ENCODE results near the gene CELF4. TPM values are rescaled to one million over a fixed set of nuclear protein-coding genes. Genes with fewer than 3 reads are reported as not detected.

Gene CELF4
- total RNA-seq, 3 donors from 2014 or later (not counting 1 experiment from before 2014, with no cell fraction given): not detected

GRCh38 chr18:37248281-37248680 lies 317.3 kb downstream of the CELF4 start:
- H3K4me1 ChIP-seq (ENCODE audit: control insufficient read depth, insufficient read depth, low read length): no peaks in the 10 kb centered on the region
- H3K9me3 ChIP-seq (ENCODE audit: control insufficient read depth, insufficient read depth, low read length): no peaks in the 10 kb centered on the region
- TF ChIP-seq CTCF (IDR thresholded peaks at IDR 0.05): no peak
- ATAC-seq (no peak), DNase-seq (no peak)
- H3K4me3 ChIP-seq (ENCODE audit: low read length): no peak overlapping the region
- Mint-ChIP-seq H3K4me1 (no peaks in the 10 kb centered on the region), H3K4me3 (no peak overlapping the region), H3K27me3 (ENCODE audit: low read depth in 2 of 2) (peaks cover 25 to 39% of the 10 kb centered on the region in 2 donors), H3K9me3 (peaks cover 2 to 4% of the 10 kb centered on the region in 2 donors), H3K27ac (no peak overlapping the region), H3K36me3 (peaks cover 5% of the 10 kb centered on the region)
- intact Hi-C loops (cut with micrococcal nuclease): no loop called here
- peaks cover 7% of the 10 kb centered on the region for H3K27me3 ChIP-seq (ENCODE audit: control insufficient read depth, insufficient read depth, low read length)
- no peak overlapping the region for H3K27ac ChIP-seq (ENCODE audit: low read length)
- no peaks in the 10 kb centered on the region for H3K36me3 ChIP-seq (ENCODE audit: control insufficient read depth, insufficient read depth, low read length)
- WGBS (ENCODE audit: insufficient coverage): 90% methylated on average over 5 of the region's 5 CpGs

GRCh38 chr18:37247497-37248161 lies 318.0 kb downstream of the CELF4 start:
- peaks cover 5% of the 10 kb centered on the region for H3K36me3 Mint-ChIP-seq
- peaks cover 2 to 4% of the 10 kb centered on the region in 2 donors for H3K9me3 Mint-ChIP-seq
- ATAC-seq (no peak), DNase-seq (no peak)
- H3K27ac Mint-ChIP-seq: no peak overlapping the region
- H3K27ac ChIP-seq (ENCODE audit: low read length): no peak overlapping the region
- intact Hi-C loops (cut with micrococcal nuclease): no loop called here
- H3K4me1 ChIP-seq (ENCODE audit: control insufficient read depth, insufficient read depth, low read length): no peaks in the 10 kb centered on the region
- H3K4me3 Mint-ChIP-seq: no peak overlapping the region
- peaks cover 7% of the 10 kb centered on the region for H3K27me3 ChIP-seq (ENCODE audit: control insufficient read depth, insufficient read depth, low read length)
- no peak overlapping the region for H3K4me3 ChIP-seq (ENCODE audit: low read length)
- WGBS (ENCODE audit: insufficient coverage): 85% methylated on average over 10 of the region's 10 CpGs
- TF ChIP-seq CTCF (IDR thresholded peaks at IDR 0.05): no peak
- H3K4me1 Mint-ChIP-seq: no peaks in the 10 kb centered on the region
- no peaks in the 10 kb centered on the region for H3K36me3 ChIP-seq (ENCODE audit: control insufficient read depth, insufficient read depth, low read length)
- H3K9me3 ChIP-seq (ENCODE audit: control insufficient read depth, insufficient read depth, low read length): no peaks in the 10 kb centered on the region
- peaks cover 26 to 43% of the 10 kb centered on the region in 2 donors for H3K27me3 Mint-ChIP-seq (ENCODE audit: low read depth in 2 of 2)

GRCh38 chr18:37246779-37247340 lies 318.7 kb downstream of the CELF4 start:
- H3K27me3 Mint-ChIP-seq (ENCODE audit: low read depth in 2 of 2): peaks cover 24 to 40% of the 10 kb centered on the region in 2 donors
- ATAC-seq (no peak), DNase-seq (no peak)
- Histone ChIP-seq H3K27me3 (ENCODE audit: control insufficient read depth, insufficient read depth, low read length) (peaks cover 5% of the 10 kb centered on the region), H3K4me3 (ENCODE audit: low read length) (no peak overlapping the region), H3K4me1 (ENCODE audit: control insufficient read depth, insufficient read depth, low read length) (no peaks in the 10 kb centered on the region), H3K9me3 (ENCODE audit: control insufficient read depth, insufficient read depth, low read length) (no peaks in the 10 kb centered on the region), H3K36me3 (ENCODE audit: control insufficient read depth, insufficient read depth, low read length) (no peaks in the 10 kb centered on the region), H3K27ac (ENCODE audit: low read length) (no peak overlapping the region)
- H3K4me3 Mint-ChIP-seq: no peak overlapping the region
- no peak for TF ChIP-seq CTCF (IDR thresholded peaks at IDR 0.05)
- H3K9me3 Mint-ChIP-seq: peaks cover 2 to 4% of the 10 kb centered on the region in 2 donors
- no peak overlapping the region for H3K27ac Mint-ChIP-seq
- H3K4me1 Mint-ChIP-seq: no peaks in the 10 kb centered on the region
- H3K36me3 Mint-ChIP-seq: peaks cover 5% of the 10 kb centered on the region
- intact Hi-C loops (cut with micrococcal nuclease): no loop called here
- 91% methylated on average over 13 of the region's 13 CpGs for WGBS (ENCODE audit: insufficient coverage)
